ENCODE measurements around the gene AGPAT2. TPM values are rescaled to one million over a fixed set of nuclear protein-coding genes. Genes with fewer than 3 reads are reported as not detected.

Gene AGPAT2
- total RNA-seq, 1 donor from 2014 or later: 129 TPM

GRCh38 chr9:136668983-136669790 is 18.1 kb downstream of the AGPAT2 start:
- no peak for DNase-seq (ENCODE audit: low spot score in 2 of 2)
- Histone ChIP-seq H3K27ac (no peak overlapping the region), H3K36me3 (peaks cover 7 to 9% of the 10 kb centered on the region in 2 donors), H3K4me3 (peak overlapping the region in 1 of 2 donors; percentile 53), H3K4me1 (peaks cover 3 to 5% of the 10 kb centered on the region in 2 donors), H3K9me3 (no peaks in the 10 kb centered on the region), H3K27me3 (peaks cover 13% of the 10 kb centered on the region)
- intact Hi-C loops (cut with DNase I): no loop called here
- TF ChIP-seq CTCF (IDR thresholded peaks at IDR 0.05): no peak

GRCh38 chr9:136667940-136668760 is 19.1 kb downstream of the AGPAT2 start:
- Histone ChIP-seq H3K4me1 (peaks cover 3 to 5% of the 10 kb centered on the region in 2 donors), H3K9me3 (no peaks in the 10 kb centered on the region), H3K36me3 (no peaks in the 10 kb centered on the region), H3K27ac (no peak overlapping the region), H3K4me3 (peak overlapping the region in 1 of 2 donors; percentile 53), H3K27me3 (peaks cover 13% of the 10 kb centered on the region)
- no peak for DNase-seq (ENCODE audit: low spot score in 2 of 2)
- no peak for TF ChIP-seq CTCF (IDR thresholded peaks at IDR 0.05)
- intact Hi-C loops (cut with DNase I): no loop called here

- intact Hi-C loops (cut with DNase I): no loop called here
- H3K9me3 ChIP-seq: no peaks in the 10 kb centered on the region
- peaks cover 13% of the 10 kb centered on the region for H3K27me3 ChIP-seq
- no peak overlapping the region for H3K27ac ChIP-seq
- TF ChIP-seq CTCF (IDR thresholded peaks at IDR 0.05): no peak
- H3K4me3 ChIP-seq: peak overlapping the region; percentile 17 to 53
- DNase-seq (ENCODE audit: low spot score in 2 of 2): no peak
- peaks cover 3 to 5% of the 10 kb centered on the region in 2 donors for H3K4me1 ChIP-seq
- no peaks in the 10 kb centered on the region for H3K36me3 ChIP-seq
These were observed 19.9 kb downstream of the AGPAT2 start for GRCh38 chr9:136667214-136667939.

GRCh38 chr9:136666372-136667213 is 20.7 kb downstream of the AGPAT2 start:
- H3K4me3 ChIP-seq: peak overlapping the region; percentile 45 to 53
- no peak for DNase-seq (ENCODE audit: low spot score in 2 of 2)
- intact Hi-C loops (cut with DNase I): no loop called here
- no peak overlapping the region for H3K27ac ChIP-seq
- peaks cover 3 to 5% of the 10 kb centered on the region in 2 donors for H3K4me1 ChIP-seq
- peaks cover 10% of the 10 kb centered on the region for H3K27me3 ChIP-seq
- TF ChIP-seq CTCF (IDR thresholded peaks at IDR 0.05): no peak
- H3K9me3 ChIP-seq: no peaks in the 10 kb centered on the region
- H3K36me3 ChIP-seq: no peaks in the 10 kb centered on the region

All from ascending aorta (tissue), 2 donors.